ENCODE data around the gene FMNL3. TPM values are rescaled to one million over a fixed set of nuclear protein-coding genes. Genes with fewer than 3 reads are reported as not detected.

FMNL3 gene
- total and polyA plus RNA-seq, 2 of the 8 experiments (the other 6 are each of a cell fraction or from before 2014, with no cell fraction given): 8.6 to 29.0 TPM

GRCh38 chr12:49627752-49628360, 79.3 kb downstream of the FMNL3 start (continued):
- TF ChIP-seq RFX5 (IDR thresholded peaks at IDR 0.05; ENCODE audit: borderline replicate concordance, low read depth, low read length): no peak
- no peak for TF ChIP-seq SP1 (IDR thresholded peaks at IDR 0.05; ENCODE audit: low read depth, low read length)
- TF ChIP-seq ASH2L (IDR thresholded peaks at IDR 0.05; ENCODE audit: low read length): no peak
- TF ChIP-seq USF2 (IDR thresholded peaks at IDR 0.05; ENCODE audit: low read length): no peak
- TF ChIP-seq PHF8 (conservative IDR thresholded peaks at IDR 0.05; ENCODE audit: low read depth, low read length): no peak

Data from H1 (cell line).